Mesothelial cell of epicardium (in vitro differentiated cells): ENCODE results near the gene EPX. TPM values are rescaled to one million over a fixed set of nuclear protein-coding genes. Genes with fewer than 3 reads are reported as not detected.

Experiments used
- DNase-seq, 2 experiments: peaks; one replicate each; pipeline ENCODE4 v3.0.0; 2021; ENCODE audit warnings: low spot score in 2 of 2; ENCODE audit not compliant: unreplicated experiment in 2 of 2
- H3K27ac Mint-ChIP-seq: 2 replicates; pipeline ENCODE4 v1.8.0; 2021; ENCODE audit warnings: mixed read lengths
- H3K27me3 Mint-ChIP-seq: 2 replicates; pipeline ENCODE4 v1.8.0; 2021; ENCODE audit warnings: low read depth, mixed read lengths
- H3K36me3 Mint-ChIP-seq: 2 replicates; pipeline ENCODE4 v1.8.0; 2021; ENCODE audit warnings: mixed read lengths
- H3K4me1 Mint-ChIP-seq: 2 replicates; pipeline ENCODE4 v1.8.0; 2021; ENCODE audit warnings: mixed read lengths
- H3K4me3 Mint-ChIP-seq: 2 replicates; pipeline ENCODE4 v1.8.0; 2021; ENCODE audit warnings: mild to moderate bottlenecking, moderate library complexity, mixed read lengths
- H3K9me3 Mint-ChIP-seq: 2 replicates; pipeline ENCODE4 v1.8.0; 2021; ENCODE audit warnings: mixed read lengths
- total RNA-seq: library from RNA; stranded (reverse); gene quantifications from 3 replicates; pipeline ENCODE4 v1.2.1, GENCODE V29; 2021
- TF ChIP-seq, protein P1 (sequence below): fragments of 200-600 bp; sonication (generic); IDR thresholded peaks from one replicate; pipeline ENCODE4 v1.5.0; 2021; ENCODE audit warnings: antibody characterized with exemption; ENCODE audit not compliant: unreplicated experiment

The EPX gene
- total RNA-seq, 1 donor from 2014 or later = not detected

DNA sequence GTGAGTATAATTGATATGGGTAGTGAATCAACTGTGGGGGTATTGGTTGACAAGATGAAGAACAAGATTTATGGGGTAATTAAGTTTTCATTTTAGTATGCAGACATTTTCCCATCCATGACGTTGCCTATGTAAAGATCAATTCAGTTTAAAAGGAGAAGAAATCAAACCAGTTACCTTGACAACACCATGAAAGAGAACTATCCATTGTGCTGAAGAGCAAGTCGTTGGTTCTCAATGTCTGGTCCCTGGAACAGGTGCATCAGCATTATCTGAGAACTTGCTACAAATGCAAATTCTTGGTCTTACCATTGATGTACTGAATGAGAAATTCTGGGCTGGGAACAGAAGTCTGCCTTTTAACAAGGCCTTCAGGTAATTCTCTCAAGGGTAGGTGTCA, 26.5 kb upstream of the EPX start:
- Mint-ChIP-seq H3K9me3 (no peaks in the 10 kb centered on the region), H3K27me3 (peaks cover 83% of the 10 kb centered on the region), H3K4me1 (no peaks in the 10 kb centered on the region), H3K36me3 (no peaks in the 10 kb centered on the region), H3K4me3 (no peak overlapping the region), H3K27ac (no peak overlapping the region)
- TF ChIP-seq, protein P1, sequence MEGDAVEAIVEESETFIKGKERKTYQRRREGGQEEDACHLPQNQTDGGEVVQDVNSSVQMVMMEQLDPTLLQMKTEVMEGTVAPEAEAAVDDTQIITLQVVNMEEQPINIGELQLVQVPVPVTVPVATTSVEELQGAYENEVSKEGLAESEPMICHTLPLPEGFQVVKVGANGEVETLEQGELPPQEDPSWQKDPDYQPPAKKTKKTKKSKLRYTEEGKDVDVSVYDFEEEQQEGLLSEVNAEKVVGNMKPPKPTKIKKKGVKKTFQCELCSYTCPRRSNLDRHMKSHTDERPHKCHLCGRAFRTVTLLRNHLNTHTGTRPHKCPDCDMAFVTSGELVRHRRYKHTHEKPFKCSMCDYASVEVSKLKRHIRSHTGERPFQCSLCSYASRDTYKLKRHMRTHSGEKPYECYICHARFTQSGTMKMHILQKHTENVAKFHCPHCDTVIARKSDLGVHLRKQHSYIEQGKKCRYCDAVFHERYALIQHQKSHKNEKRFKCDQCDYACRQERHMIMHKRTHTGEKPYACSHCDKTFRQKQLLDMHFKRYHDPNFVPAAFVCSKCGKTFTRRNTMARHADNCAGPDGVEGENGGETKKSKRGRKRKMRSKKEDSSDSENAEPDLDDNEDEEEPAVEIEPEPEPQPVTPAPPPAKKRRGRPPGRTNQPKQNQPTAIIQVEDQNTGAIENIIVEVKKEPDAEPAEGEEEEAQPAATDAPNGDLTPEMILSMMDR = no peak
- no peak for DNase-seq

- Mint-ChIP-seq H3K27me3 (peaks cover 82% of the 10 kb centered on the region), H3K4me3 (no peak within 1 kb of the TSS), H3K27ac (no peak within 1 kb of the TSS), H3K4me1 (no peaks in the 10 kb centered on the region), H3K9me3 (no peaks in the 10 kb centered on the region), H3K36me3 (no peaks in the 10 kb centered on the region)
- no peak for DNase-seq
- TF ChIP-seq, protein P1 = no peak
These were observed 25.8 kb upstream of the EPX start, which contains the start of gene OR4D2 for GRCh38 chr17:58166682-58167081. Gene OR4D2 (plus strand): TSS chr17:58166982. CDS start chr17:58169656, 2,674 bp downstream.

- Mint-ChIP-seq H3K27me3 (peaks cover 80% of the 10 kb centered on the region), H3K4me3 (no peak overlapping the region), H3K4me1 (no peaks in the 10 kb centered on the region), H3K36me3 (no peaks in the 10 kb centered on the region), H3K9me3 (no peaks in the 10 kb centered on the region), H3K27ac (no peak overlapping the region)
- TF ChIP-seq, protein P1 = no peak
- no peak for DNase-seq
These were observed 21.9 kb upstream of the EPX start for GRCh38 chr17:58170622-58171021.

DNA sequence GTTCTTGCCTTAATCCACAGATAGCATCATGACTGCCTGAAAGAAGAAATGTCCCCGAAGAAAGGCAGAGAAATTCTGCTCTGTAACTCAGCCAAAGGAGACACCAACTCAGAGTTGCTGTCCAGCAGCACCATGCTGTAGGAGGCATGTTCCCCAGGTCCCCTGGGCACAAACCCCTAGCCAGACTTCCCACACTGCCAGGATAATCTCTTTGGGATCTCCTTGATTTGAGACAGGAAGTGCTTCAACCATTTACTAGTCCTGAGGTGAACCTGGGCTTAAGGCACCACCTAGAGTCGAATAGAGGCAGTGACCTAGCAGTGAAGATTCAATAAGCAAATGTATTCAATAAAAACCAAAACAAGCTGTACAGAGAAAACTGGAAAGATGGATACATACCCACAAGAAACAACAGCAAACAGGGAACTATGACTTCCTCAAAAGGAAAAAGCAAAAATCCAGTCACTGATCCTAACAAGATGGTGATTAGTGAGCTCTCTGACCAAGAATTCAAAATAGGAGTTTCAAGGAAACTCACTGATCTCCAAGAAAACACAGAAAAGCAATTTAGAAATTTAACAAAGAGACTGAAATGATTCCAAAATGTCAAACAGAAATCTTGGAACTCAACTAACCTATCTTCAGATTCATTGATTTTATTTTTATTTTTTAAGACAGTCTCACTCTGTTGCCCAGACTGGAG, 20.0 kb upstream of the EPX start:
- H3K36me3 Mint-ChIP-seq = no peaks in the 10 kb centered on the region
- H3K4me3 Mint-ChIP-seq = no peak overlapping the region
- no peaks in the 10 kb centered on the region for H3K9me3 Mint-ChIP-seq
- no peak for DNase-seq
- peaks cover 71% of the 10 kb centered on the region for H3K27me3 Mint-ChIP-seq
- H3K27ac Mint-ChIP-seq = no peak overlapping the region
- H3K4me1 Mint-ChIP-seq = no peaks in the 10 kb centered on the region
- TF ChIP-seq, protein P1 = no peak

DNA sequence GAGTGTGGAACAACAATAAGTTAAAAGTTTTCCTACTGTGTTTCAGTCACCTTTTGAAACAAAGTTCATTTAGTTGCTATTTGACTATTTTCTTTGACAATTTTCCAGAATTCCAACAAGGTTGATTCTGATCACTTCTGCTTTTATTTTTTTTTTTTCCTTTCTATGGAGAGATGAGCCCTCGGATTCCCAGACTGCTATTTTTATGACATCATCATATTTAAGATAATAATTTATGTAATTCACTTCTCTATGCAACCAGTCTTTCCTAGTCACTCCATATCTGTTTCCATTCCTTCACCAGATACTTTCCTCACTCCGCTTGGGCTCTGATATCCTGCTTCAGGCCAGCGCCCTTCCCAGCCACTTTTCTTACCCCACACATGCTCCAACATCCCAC, 17.7 kb upstream of the EPX start:
- DNase-seq = no peak
- H3K36me3 Mint-ChIP-seq = no peaks in the 10 kb centered on the region
- H3K27me3 Mint-ChIP-seq = peaks cover 62% of the 10 kb centered on the region

More for the DNA sequence above, 17.7 kb upstream of the EPX start:
- Mint-ChIP-seq H3K4me3 (no peak overlapping the region), H3K27ac (no peak overlapping the region), H3K4me1 (no peaks in the 10 kb centered on the region), H3K9me3 (no peaks in the 10 kb centered on the region)
- TF ChIP-seq, protein P1 = no peak
